Gastrocnemius medialis (tissue), 4 donors: ENCODE data around the gene MAD1L1.
"Not testable (repeated sequence)": the region's sequence is repeated elsewhere in the genome, so short reads cannot be mapped to it uniquely, and the experiment has no call there.

ENCODE experiments used
- CTCF ChIP-seq, 5 experiments: fragments of 450-650 bp in 3 of 5; fragments of 200-600 bp in 2 of 5; sonication (generic) in 2 of 5; IDR thresholded peaks in 4 of 5; conservative IDR thresholded peaks in 1 of 5; 1 replicate in 4 of 5; 2 replicates in 1 of 5; pipeline ENCODE4 v1.5.1; 2016 to 2019; ENCODE audit warnings: antibody characterized with exemption in 5 of 5, mild to moderate bottlenecking in 3 of 5, moderate library complexity in 3 of 5
- POLR2A ChIP-seq, 2 donors: fragments of 450-650 bp; IDR thresholded peaks; one replicate each; pipeline ENCODE4 v1.6.1; 2017; ENCODE audit warnings: antibody characterized with exemption in 2 of 2, mild to moderate bottlenecking in 2 of 2, moderate library complexity in 2 of 2

DNA sequence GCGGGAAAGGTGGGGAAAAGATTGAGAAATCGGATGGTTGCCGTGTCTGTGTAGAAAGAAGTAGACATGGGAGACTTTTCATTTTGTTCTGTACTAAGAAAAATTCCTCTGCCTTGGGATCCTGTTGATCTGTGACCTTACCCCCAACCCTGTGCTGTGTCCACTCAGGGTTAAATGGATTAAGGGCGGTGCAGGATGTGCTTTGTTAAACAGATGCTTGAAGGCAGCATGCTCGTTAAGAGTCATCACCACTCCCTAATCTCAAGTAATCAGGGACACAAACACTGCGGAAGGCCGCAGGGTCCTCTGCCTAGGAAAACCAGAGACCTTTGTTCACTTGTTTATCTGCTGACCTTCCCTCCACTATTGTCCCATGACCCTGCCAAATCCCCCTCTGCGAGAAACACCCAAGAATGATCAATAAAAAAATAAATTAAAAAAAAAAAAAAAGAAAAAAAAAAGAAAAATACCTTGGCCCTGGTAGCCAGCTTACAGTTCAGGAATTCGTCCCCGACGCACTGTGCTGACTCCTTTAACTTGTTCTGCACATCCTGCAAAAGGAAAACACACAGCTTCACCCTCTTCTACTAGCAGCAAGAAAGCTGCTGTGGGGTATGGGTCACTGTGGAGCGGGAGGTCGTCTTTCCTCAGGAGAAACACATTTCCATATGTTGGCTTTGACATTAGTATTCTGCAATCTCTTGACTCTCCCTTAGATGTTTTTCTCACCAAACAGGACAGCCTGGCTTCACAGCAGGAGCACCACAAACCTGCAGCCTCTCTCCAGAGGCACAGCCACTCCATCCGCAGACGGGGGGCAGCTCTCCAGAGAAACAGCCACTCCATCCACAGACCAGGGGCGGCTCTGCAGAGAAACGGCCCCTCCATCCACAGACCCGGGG is 36.6 kb upstream of the MAD1L1 start:
- not testable (repeated sequence) for TF ChIP-seq CTCF (IDR thresholded peaks at IDR 0.05 in 4 of 5, conservative IDR thresholded peaks at IDR 0.05 in 1 of 5); POLR2A (IDR thresholded peaks at IDR 0.05)
